ENCODE measurements around the gene MYOZ3. TPM values are rescaled to one million over a fixed set of nuclear protein-coding genes. Genes with fewer than 3 reads are reported as not detected.

Gene MYOZ3
- total RNA-seq, 1 experiment from 2014 or later = not detected

GRCh38 chr5:150658699-150659265 is 2.3 kb upstream of the MYOZ3 start:
- DNase-seq (ENCODE audit: low read depth) = no peak

- no peak for DNase-seq (ENCODE audit: low read depth)
Measured at GRCh38 chr5:150659360-150660107, 1.5 kb upstream of the MYOZ3 start.

GRCh38 chr5:150660108-150660831 is 781 bp upstream of the MYOZ3 start:
- no peak for DNase-seq (ENCODE audit: low read depth)

- DNase-seq (ENCODE audit: low read depth) = no peak
Measured at GRCh38 chr5:150661821-150662596, 958 bp downstream of the MYOZ3 start.

- DNase-seq (ENCODE audit: low read depth) = no peak
Measured at GRCh38 chr5:150662731-150663516, 1.9 kb downstream of the MYOZ3 start.

- no peak for DNase-seq (ENCODE audit: low read depth)
Measured at GRCh38 chr5:150663936-150664335, 2.9 kb downstream of the MYOZ3 start.

GRCh38 chr5:150665044-150665443 is 4.0 kb downstream of the MYOZ3 start:
- DNase-seq (ENCODE audit: low read depth) = peak; percentile 58

GRCh38 chr5:150670275-150670947 is 9.4 kb downstream of the MYOZ3 start:
- peak; percentile 26 for DNase-seq (ENCODE audit: low read depth)

- DNase-seq (ENCODE audit: low read depth) = no peak
Measured at GRCh38 chr5:150670948-150671310, 9.9 kb downstream of the MYOZ3 start.

- no peak for DNase-seq (ENCODE audit: low read depth)
Measured at GRCh38 chr5:150671509-150672236, 10.6 kb downstream of the MYOZ3 start.

- DNase-seq (ENCODE audit: low read depth) = peak; percentile 33
Measured at GRCh38 chr5:150672237-150672883, 11.3 kb downstream of the MYOZ3 start.

- no peak for DNase-seq (ENCODE audit: low read depth)
Measured at GRCh38 chr5:150672884-150673275, 11.8 kb downstream of the MYOZ3 start.

- DNase-seq (ENCODE audit: low read depth) = no peak
Measured at GRCh38 chr5:150674341-150674821, 13.3 kb downstream of the MYOZ3 start.

- DNase-seq (ENCODE audit: low read depth) = no peak
Measured at GRCh38 chr5:150675069-150675468, 14.0 kb downstream of the MYOZ3 start.

GRCh38 chr5:150676578-150676977 is 15.5 kb downstream of the MYOZ3 start:
- no peak for DNase-seq (ENCODE audit: low read depth)

- DNase-seq (ENCODE audit: low read depth) = no peak
Measured at GRCh38 chr5:150689120-150689519, 28.1 kb downstream of the MYOZ3 start.

GRCh38 chr5:150690760-150691159 is 29.7 kb downstream of the MYOZ3 start:
- DNase-seq (ENCODE audit: low read depth) = no peak

- no peak for DNase-seq (ENCODE audit: low read depth)
Measured at GRCh38 chr5:150692276-150692675, 31.2 kb downstream of the MYOZ3 start.

- peak; percentile 24 for DNase-seq (ENCODE audit: low read depth)
Measured at GRCh38 chr5:150694612-150695011, 33.6 kb downstream of the MYOZ3 start.

- no peak for DNase-seq (ENCODE audit: low read depth)
Measured at GRCh38 chr5:150700246-150700593, 39.2 kb downstream of the MYOZ3 start.
